GM23338 (cell line): ENCODE data around the gene ACP2. TPM values are rescaled to one million over a fixed set of nuclear protein-coding genes. Genes with fewer than 3 reads are reported as not detected.

Experiments used
- ATAC-seq: fragments of 200-7000 bp; cut with Tn5 transposase; 3 replicates; pipeline ENCODE4 v1.9.1; 2020
- DNase-seq: peaks from one replicate; pipeline ENCODE4 v3.0.0-alpha.2; 2015; ENCODE audit warnings: low spot score
- H2AFZ ChIP-seq: fragments of 200-600 bp; sonication (generic); 2 replicates; pipeline ENCODE4 v1.8.0; 2016; ENCODE audit warnings: antibody characterized with exemption, mild to moderate bottlenecking, moderate library complexity
- H3F3A ChIP-seq: fragments of 200-600 bp; sonication (generic); replicated peaks from 2 replicates; pipeline ENCODE4 v1.8.0; 2017; ENCODE audit warnings: antibody characterized with exemption, mixed run types, low read depth
- H3K27ac ChIP-seq: fragments of 200-600 bp; sonication (generic); 2 replicates; pipeline ENCODE4 v1.6.1; 2016; ENCODE audit warnings: low read depth
- H3K27me3 ChIP-seq: fragments of 200-600 bp; sonication (generic); 2 replicates; pipeline ENCODE4 v1.8.0; 2016; ENCODE audit warnings: mild to moderate bottlenecking, mixed run types, moderate library complexity; ENCODE audit not compliant: insufficient read depth
- H3K36me3 ChIP-seq: fragments of 200-600 bp; sonication (generic); 2 replicates; pipeline ENCODE4 v1.8.0; 2016; ENCODE audit warnings: mild to moderate bottlenecking; ENCODE audit not compliant: insufficient read depth
- H3K4me1 ChIP-seq: fragments of 200-600 bp; sonication (generic); 2 replicates; pipeline ENCODE4 v1.8.0; 2016; ENCODE audit warnings: mild to moderate bottlenecking, moderate library complexity; ENCODE audit not compliant: insufficient read depth
- H3K4me2 ChIP-seq: fragments of 200-600 bp; sonication (generic); 2 replicates; pipeline ENCODE4 v1.7.1; 2017; ENCODE audit warnings: mixed run types
- H3K4me3 ChIP-seq: fragments of 200-600 bp; sonication (generic); 2 replicates; pipeline ENCODE4 v1.6.1; 2016; ENCODE audit warnings: mixed run types
- H3K79me2 ChIP-seq: fragments of 200-600 bp; sonication (generic); replicated peaks from 2 replicates; pipeline ENCODE4 v1.8.0; 2017; ENCODE audit warnings: mild to moderate bottlenecking; ENCODE audit not compliant: insufficient read depth
- H3K9me2 ChIP-seq: fragments of 200-600 bp; sonication (generic); 2 replicates; pipeline ENCODE4 v1.8.0; 2017; ENCODE audit not compliant: insufficient read depth
- H4K20me1 ChIP-seq: fragments of 200-600 bp; sonication (generic); replicated peaks from 2 replicates; pipeline ENCODE4 v1.8.0; 2017; ENCODE audit warnings: mild to moderate bottlenecking; ENCODE audit not compliant: insufficient read depth
- H3K27ac Mint-ChIP-seq: 2 replicates; pipeline ENCODE4 v1.8.0; 2020; ENCODE audit warnings: inconsistent platforms, mild to moderate bottlenecking, moderate library complexity, mixed read lengths
- H3K27me3 Mint-ChIP-seq: 3 replicates; pipeline ENCODE4 v1.8.0; 2022; ENCODE audit warnings: low read depth, mild to moderate bottlenecking, moderate library complexity, mixed read lengths, inconsistent platforms; ENCODE audit not compliant: insufficient read depth, poor library complexity
- H3K36me3 Mint-ChIP-seq: 3 replicates; pipeline ENCODE4 v1.8.0; 2021; ENCODE audit warnings: low read depth, mild to moderate bottlenecking, inconsistent platforms, moderate library complexity, mixed read lengths
- H3K4me1 Mint-ChIP-seq: 3 replicates; pipeline ENCODE4 v1.8.0; 2020; ENCODE audit warnings: mild to moderate bottlenecking, inconsistent platforms, mixed read lengths
- H3K4me3 Mint-ChIP-seq: 3 replicates; pipeline ENCODE4 v1.8.0; 2021; ENCODE audit warnings: moderate library complexity, mild to moderate bottlenecking, inconsistent platforms, mixed read lengths
- H3K9me3 Mint-ChIP-seq: 3 replicates; pipeline ENCODE4 v1.8.0; 2020; ENCODE audit warnings: moderate library complexity, mild to moderate bottlenecking, inconsistent platforms, mixed read lengths
- CREB1 ChIP-seq: fragments of 250-450 bp; sonication (Bioruptor Pico); IDR thresholded peaks from 2 replicates; pipeline ENCODE4 v1.5.0; 2020; ENCODE audit warnings: low read depth, mild to moderate bottlenecking, moderate library complexity
- ETS1 ChIP-seq: IDR thresholded peaks from 2 replicates; pipeline ENCODE4 v1.6.1; 2016; ENCODE audit warnings: antibody characterized with exemption
- EZH2 ChIP-seq: fragments of 200-600 bp; sonication (generic); IDR thresholded peaks from one replicate; pipeline ENCODE4 v1.8.0; 2017; ENCODE audit warnings: antibody characterized with exemption, mild to moderate bottlenecking, low read depth; ENCODE audit not compliant: unreplicated experiment
- JUNB ChIP-seq: IDR thresholded peaks from one replicate; pipeline ENCODE4 v1.6.1; 2016; ENCODE audit warnings: antibody characterized with exemption; ENCODE audit not compliant: unreplicated experiment
- NANOG ChIP-seq: IDR thresholded peaks from 2 replicates; pipeline ENCODE4 v1.6.1; 2016; ENCODE audit warnings: antibody characterized with exemption, borderline replicate concordance
- STAT1 ChIP-seq: IDR thresholded peaks from one replicate; pipeline ENCODE4 v1.6.1; 2016; ENCODE audit warnings: antibody characterized with exemption; ENCODE audit not compliant: unreplicated experiment
- ZNF114 ChIP-seq: fragments of 250-450 bp; sonication (Bioruptor Pico); IDR thresholded peaks from 2 replicates; pipeline ENCODE4 v1.5.0; 2020; ENCODE audit warnings: mild to moderate bottlenecking, moderate library complexity
- ZNF462 ChIP-seq: fragments of 250-450 bp; sonication (Bioruptor Pico); IDR thresholded peaks from 2 replicates; pipeline ENCODE4 v1.5.0; 2020; ENCODE audit warnings: mild to moderate bottlenecking, moderate library complexity
- polyA plus RNA-seq: library from polyadenylated mRNA; unstranded; fragments of >200 nt; fragmentation: Nextera tagmentation; extraction: Ambion mirVana; gene quantifications from 2 replicates; pipeline ENCODE4 v1.2.1, GENCODE V29; 2016
- total RNA-seq: library from RNA; depleted of rRNA; stranded (reverse); fragments of >200 nt; shearing (Covaris generic); gene quantifications from 2 replicates; pipeline ENCODE4 v1.2.3, GENCODE V29; 2014
- TF ChIP-seq, protein P1 (sequence below), 2 experiments: fragments of 200-600 bp in 1 of 2; sonication (generic) in 1 of 2; conservative IDR thresholded peaks; 2 replicates each; pipeline versions ENCODE4 v1.5.1 to v1.6.1; 2016 to 2017; ENCODE audit warnings: antibody characterized with exemption in 2 of 2, low read depth in 2 of 2, mild to moderate bottlenecking in 2 of 2, moderate library complexity in 1 of 2

ACP2 gene
- total and polyA plus RNA-seq, 2 experiments from 2014 or later, result 7.3 to 32.1 TPM

- H3K4me3 Mint-ChIP-seq, result no peak overlapping the region; the same call in 2 of the 3 replicates
Observed at GRCh38 chr11:47256374-47256773, 7.8 kb upstream of the ACP2 start.

DNA sequence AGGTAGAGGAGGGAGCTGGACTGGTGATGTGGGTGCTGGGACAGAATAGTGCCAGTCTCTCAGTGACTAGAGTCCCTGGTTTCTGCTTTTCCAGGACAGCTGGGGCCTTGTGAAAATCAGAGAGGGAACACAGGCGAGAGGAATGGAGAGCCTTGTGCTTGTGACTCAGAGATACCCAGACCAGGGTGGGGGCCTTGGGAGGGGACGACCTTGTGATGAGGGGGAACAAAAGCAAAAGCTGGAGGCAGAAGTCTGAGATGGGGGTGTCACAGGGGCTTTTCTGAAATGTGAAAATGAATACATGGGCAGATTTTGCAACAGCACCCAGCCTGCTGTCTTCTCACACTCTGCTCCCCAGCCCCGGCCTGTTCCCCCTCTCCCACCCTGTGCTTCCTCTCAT lies 5.8 kb upstream of the ACP2 start:
- peaks cover 30% of the 10 kb centered on the region for H3K4me1 ChIP-seq
- H3K36me3 ChIP-seq, result no peaks in the 10 kb centered on the region
- Mint-ChIP-seq H3K4me1 (peaks cover 35% of the 10 kb centered on the region), H3K4me3 (no peak overlapping the region), H3K36me3 (no peaks in the 10 kb centered on the region), H3K27me3 (peaks cover 2% of the 10 kb centered on the region), H3K27ac (peak overlapping the region; percentile 30), H3K9me3 (no peaks in the 10 kb centered on the region)
- no peak overlapping the region for H3K4me2 ChIP-seq
- H3K27ac ChIP-seq, result no peak overlapping the region
- no peak overlapping the region for H2AFZ ChIP-seq
- no peak overlapping the region for H3K4me3 ChIP-seq
- no peak for ATAC-seq
- H4K20me1 ChIP-seq, result no peaks in the 10 kb centered on the region
- H3K27me3 ChIP-seq, result no peaks in the 10 kb centered on the region
- H3K79me2 ChIP-seq, result peaks cover 13% of the 10 kb centered on the region
- no peak for DNase-seq
- H3F3A ChIP-seq, result peaks cover 13% of the 10 kb centered on the region
- H3K9me2 ChIP-seq, result no peaks in the 10 kb centered on the region
- TF ChIP-seq ZNF114, result no peak
- TF ChIP-seq ZNF462, result no peak
- TF ChIP-seq ETS1, result no peak
- TF ChIP-seq JUNB, result no peak
- TF ChIP-seq STAT1, result no peak
- TF ChIP-seq EZH2, result no peak
- no peak for TF ChIP-seq CREB1 (CRISPR knock-in tag)
- no peak for TF ChIP-seq NANOG

More at GRCh38 chr11:47256374-47256773, 7.8 kb upstream of the ACP2 start:
- H3K36me3 Mint-ChIP-seq, result no peaks in the 10 kb centered on the region
- peaks cover 33% of the 10 kb centered on the region for H3K4me1 Mint-ChIP-seq
- Histone ChIP-seq H3K79me2 (no peaks in the 10 kb centered on the region), H3K9me2 (no peaks in the 10 kb centered on the region), H3K4me3 (no peak overlapping the region), H4K20me1 (no peaks in the 10 kb centered on the region), H2AFZ (no peak overlapping the region), H3K27ac (no peak overlapping the region), H3F3A (peaks cover 13% of the 10 kb centered on the region), H3K27me3 (no peaks in the 10 kb centered on the region), H3K4me1 (peaks cover 33% of the 10 kb centered on the region), H3K4me2 (no peak overlapping the region), H3K36me3 (no peaks in the 10 kb centered on the region)
- H3K27ac Mint-ChIP-seq, result no peak overlapping the region; the same call in 1 of the 2 replicates
- TF ChIP-seq, protein P1, sequence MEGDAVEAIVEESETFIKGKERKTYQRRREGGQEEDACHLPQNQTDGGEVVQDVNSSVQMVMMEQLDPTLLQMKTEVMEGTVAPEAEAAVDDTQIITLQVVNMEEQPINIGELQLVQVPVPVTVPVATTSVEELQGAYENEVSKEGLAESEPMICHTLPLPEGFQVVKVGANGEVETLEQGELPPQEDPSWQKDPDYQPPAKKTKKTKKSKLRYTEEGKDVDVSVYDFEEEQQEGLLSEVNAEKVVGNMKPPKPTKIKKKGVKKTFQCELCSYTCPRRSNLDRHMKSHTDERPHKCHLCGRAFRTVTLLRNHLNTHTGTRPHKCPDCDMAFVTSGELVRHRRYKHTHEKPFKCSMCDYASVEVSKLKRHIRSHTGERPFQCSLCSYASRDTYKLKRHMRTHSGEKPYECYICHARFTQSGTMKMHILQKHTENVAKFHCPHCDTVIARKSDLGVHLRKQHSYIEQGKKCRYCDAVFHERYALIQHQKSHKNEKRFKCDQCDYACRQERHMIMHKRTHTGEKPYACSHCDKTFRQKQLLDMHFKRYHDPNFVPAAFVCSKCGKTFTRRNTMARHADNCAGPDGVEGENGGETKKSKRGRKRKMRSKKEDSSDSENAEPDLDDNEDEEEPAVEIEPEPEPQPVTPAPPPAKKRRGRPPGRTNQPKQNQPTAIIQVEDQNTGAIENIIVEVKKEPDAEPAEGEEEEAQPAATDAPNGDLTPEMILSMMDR (conservative IDR thresholded peaks at IDR 0.05; ENCODE audit: low read depth in 2 of 2), result no peak
- TF ChIP-seq ETS1, result no peak
- DNase-seq (no peak), ATAC-seq (no peak)
- peaks cover 2% of the 10 kb centered on the region for H3K27me3 Mint-ChIP-seq
- H3K9me3 Mint-ChIP-seq, result no peaks in the 10 kb centered on the region
